DOHH2 (cell line): ENCODE results near the gene ZG16.

ENCODE experiments used
- EZH2phosphoT487 ChIP-seq: fragments of 200-600 bp; sonication (generic); IDR thresholded peaks from 2 replicates; pipeline ENCODE4 v1.6.1; 2017; ENCODE audit warnings: borderline replicate concordance, mild to moderate bottlenecking, antibody characterized with exemption, low read length, moderate library complexity, mixed read lengths
- TF ChIP-seq, protein P1 (sequence below): fragments of 200-600 bp; sonication (generic); IDR thresholded peaks from one replicate; pipeline ENCODE4 v1.5.1; 2014; ENCODE audit warnings: antibody characterized with exemption, mild to moderate bottlenecking, low read depth, low read length; ENCODE audit not compliant: poor library complexity, severe bottlenecking

DNA sequence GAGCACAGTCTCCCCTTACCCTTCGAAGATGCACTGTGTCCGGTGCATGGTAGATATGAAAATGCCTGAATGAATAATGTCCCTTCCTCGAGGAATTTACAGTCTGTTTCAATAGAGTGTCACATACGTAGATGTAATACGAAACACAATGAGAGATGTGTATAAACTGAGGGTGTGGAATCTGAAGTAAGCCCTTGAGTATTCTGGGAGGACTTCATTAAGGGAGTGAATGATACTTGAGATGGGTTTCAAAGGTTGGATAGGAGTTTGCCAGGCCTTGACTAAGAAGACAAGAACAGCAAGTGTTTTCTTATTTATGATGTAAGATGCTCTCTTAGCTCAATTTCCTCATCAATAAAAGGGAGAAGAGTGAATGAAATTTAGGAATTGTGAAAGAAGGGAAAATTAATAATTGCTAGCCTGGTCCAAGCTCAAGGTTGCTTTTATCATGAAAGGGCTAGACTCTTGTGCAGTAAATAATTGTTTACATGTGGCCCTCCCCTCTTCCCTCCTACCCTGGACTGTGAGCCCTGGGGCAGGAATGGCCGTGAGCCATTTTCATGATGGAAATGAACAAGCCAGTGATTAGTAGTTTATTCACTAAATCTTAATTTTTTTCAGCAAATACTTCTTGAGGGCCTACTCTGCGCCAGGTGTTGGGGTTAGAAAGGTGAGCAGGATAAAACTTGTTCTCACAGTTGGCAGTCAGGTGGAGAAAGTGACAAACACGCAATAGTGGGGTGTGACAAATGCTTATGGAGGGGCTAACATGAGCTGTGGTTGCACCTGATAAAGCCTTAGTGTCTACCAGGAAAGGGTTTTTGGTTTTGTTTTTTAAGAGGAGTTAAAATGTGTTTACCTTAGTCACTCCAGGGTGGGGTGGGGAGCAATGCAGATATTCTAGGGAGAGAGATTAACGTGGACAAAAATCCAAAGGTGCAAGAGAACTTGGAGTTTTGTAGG, 14.1 kb downstream of the ZG16 start:
- TF ChIP-seq, protein P1, sequence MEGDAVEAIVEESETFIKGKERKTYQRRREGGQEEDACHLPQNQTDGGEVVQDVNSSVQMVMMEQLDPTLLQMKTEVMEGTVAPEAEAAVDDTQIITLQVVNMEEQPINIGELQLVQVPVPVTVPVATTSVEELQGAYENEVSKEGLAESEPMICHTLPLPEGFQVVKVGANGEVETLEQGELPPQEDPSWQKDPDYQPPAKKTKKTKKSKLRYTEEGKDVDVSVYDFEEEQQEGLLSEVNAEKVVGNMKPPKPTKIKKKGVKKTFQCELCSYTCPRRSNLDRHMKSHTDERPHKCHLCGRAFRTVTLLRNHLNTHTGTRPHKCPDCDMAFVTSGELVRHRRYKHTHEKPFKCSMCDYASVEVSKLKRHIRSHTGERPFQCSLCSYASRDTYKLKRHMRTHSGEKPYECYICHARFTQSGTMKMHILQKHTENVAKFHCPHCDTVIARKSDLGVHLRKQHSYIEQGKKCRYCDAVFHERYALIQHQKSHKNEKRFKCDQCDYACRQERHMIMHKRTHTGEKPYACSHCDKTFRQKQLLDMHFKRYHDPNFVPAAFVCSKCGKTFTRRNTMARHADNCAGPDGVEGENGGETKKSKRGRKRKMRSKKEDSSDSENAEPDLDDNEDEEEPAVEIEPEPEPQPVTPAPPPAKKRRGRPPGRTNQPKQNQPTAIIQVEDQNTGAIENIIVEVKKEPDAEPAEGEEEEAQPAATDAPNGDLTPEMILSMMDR, result no peak
- TF ChIP-seq EZH2phosphoT487, result no peak
